Activated CD8-positive, alpha-beta memory T cell treated with anti-CD3 and anti-CD28 coated beads for 4 hours (primary cell): Measurements from ENCODE around the gene GPR45.

Source experiments
- DNase-seq, 2 donors: peaks; one replicate each; pipeline ENCODE4 v3.0.0-alpha.2; 2020; ENCODE audit warnings: low read depth in 2 of 2

The GPR45 gene

DNA sequence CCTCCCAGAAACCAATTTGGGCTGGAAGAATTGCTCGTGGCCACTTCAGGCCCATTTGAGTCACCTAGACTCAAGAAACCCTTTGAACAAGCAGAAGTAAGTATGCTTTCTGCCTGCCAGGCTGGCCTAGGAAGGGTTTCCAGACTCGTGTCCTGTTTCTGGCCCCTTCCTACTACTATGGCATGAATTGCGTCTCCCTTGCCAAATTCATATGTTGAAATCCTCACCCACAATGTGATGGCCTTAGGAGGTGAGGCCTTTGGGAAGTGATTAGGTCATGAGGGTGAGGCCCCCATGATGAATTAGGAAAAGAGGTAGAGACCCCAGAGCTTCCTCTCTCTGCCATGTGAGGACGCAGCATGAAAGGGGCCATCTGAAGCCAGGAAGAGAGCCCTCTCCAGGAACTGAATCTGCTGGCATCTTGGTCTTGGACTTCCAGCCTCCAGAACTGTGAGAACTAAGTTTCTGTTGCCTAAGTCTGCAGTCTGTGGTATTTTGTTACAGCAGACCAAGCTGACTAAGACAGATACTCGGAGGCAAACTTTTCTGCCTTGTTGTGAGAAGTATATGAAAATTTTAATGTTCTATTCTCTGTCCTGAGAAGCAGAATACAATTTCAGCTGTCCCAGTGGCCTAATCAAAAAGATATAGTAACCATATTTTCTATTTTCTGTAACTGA lies 13.1 kb downstream of the GPR45 start:
- no peak for DNase-seq

GRCh38 chr2:105255979-105256378 lies 14.4 kb downstream of the GPR45 start:
- no peak for DNase-seq

GRCh38 chr2:105256431-105257047 lies 15.0 kb downstream of the GPR45 start:
- no peak for DNase-seq

GRCh38 chr2:105257981-105258380 lies 16.4 kb downstream of the GPR45 start:
- no peak for DNase-seq

DNA sequence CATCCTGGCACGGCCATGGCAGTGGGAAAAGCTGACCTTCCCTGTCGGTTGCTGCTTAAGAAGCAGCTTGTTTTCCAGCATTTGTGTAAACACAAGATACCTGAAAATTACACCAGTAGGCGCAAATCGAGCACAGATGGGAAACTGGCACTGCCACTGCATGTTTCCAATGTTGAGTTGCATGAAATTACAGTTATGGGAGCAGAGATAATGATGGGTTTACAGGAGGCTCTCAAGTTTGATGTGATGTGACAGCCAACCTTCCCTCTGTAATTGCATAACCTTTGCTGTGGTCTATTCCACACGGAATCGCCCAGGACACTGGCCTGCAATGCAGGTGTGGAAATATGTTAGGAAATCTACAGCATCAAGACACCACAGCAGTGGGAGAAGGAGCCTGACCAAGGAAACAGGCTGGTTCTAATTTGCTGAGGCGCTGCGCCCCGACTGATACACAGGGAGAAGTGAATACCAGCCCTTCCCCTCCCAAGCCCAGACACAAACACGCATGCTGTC lies 17.4 kb downstream of the GPR45 start:
- DNase-seq = no peak

- DNase-seq = no peak
Measured at GRCh38 chr2:105261061-105261460, 19.5 kb downstream of the GPR45 start.

- DNase-seq = no peak
Measured at GRCh38 chr2:105262651-105263091, 21.1 kb downstream of the GPR45 start.

DNA sequence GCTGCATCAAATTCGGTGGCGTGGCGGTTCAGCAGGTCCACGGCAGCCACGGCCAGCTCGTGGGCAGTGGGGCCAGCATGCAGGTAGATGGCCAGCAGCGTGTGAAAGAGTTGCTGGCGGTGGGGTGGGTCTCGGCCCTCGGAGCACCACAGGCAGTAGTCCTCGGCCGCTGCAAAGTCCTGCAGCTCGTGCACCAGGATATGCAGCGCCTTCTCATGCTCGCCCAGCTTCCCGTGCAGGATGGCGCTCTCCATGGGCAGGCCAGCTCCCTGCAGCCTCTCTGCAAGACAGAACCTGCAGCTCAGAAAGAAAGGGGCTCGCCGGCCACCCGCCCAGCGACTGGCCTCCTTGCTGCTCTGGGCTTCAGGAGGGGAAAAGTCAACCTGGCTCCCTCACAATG lies 27.9 kb downstream of the GPR45 start:
- no peak for DNase-seq

DNA sequence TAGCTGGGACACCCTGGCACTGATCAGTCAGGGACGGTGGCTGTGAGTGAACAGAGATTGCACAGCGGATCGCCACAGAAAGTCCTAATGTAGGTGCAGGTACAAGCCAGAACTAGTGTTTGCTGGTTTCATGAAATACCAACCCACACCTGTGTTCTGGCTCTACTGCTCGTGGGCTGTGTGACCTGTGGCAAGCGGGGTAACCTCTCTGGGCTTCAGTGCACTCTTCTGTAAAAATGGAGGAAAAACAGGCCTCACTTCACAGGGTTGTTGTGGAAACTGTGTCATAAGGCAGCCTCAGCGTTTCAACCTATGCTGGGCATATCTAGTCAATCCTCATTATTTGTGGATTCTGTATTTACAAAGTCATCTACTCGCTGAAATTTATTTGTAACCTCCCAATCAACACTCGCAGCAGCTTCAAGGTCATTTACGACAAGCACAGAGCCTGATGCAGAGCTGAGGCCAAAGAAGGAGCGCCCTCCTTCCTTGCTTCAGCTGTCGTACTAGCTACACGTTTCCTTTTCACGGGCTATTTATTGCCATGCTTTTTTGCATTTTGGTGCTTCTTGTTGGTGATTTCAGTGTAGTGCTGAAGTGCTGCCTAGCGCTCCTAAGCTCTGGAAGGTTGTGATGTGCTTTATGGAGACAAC lies 30.0 kb downstream of the GPR45 start:
- DNase-seq = no peak

GRCh38 chr2:105272176-105272575 lies 30.6 kb downstream of the GPR45 start:
- DNase-seq = no peak

- DNase-seq = no peak
Measured at GRCh38 chr2:105274046-105274445, 32.5 kb downstream of the GPR45 start.

GRCh38 chr2:105278654-105279053 lies 37.1 kb downstream of the GPR45 start:
- DNase-seq = no peak

DNA sequence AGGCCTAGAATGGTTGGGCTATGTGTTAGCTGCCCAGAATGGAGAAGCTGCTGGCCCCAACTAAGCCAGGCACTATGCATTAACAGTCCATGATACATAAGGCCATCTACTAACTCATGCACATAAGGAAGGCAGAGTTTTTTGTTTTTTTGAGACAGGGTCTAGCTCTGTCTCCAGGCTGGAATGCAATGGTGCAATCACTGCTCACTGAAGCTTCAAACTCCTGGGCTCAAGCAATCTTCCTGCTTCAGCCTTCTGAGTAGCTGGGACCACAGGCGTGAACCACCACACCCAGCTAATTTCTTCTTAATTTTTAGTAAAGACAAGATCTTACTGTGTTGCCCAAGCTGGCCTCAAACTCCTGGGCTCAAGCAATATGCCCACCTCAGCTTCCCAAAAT lies 37.6 kb downstream of the GPR45 start:
- no peak for DNase-seq

GRCh38 chr2:105280281-105280680 lies 38.7 kb downstream of the GPR45 start:
- no peak for DNase-seq

GRCh38 chr2:105283532-105283931 lies 42.0 kb downstream of the GPR45 start:
- DNase-seq = no peak

- DNase-seq = no peak
Measured at GRCh38 chr2:105287692-105288091, 46.1 kb downstream of the GPR45 start.

GRCh38 chr2:105288133-105288532 lies 46.6 kb downstream of the GPR45 start:
- DNase-seq = no peak

DNA sequence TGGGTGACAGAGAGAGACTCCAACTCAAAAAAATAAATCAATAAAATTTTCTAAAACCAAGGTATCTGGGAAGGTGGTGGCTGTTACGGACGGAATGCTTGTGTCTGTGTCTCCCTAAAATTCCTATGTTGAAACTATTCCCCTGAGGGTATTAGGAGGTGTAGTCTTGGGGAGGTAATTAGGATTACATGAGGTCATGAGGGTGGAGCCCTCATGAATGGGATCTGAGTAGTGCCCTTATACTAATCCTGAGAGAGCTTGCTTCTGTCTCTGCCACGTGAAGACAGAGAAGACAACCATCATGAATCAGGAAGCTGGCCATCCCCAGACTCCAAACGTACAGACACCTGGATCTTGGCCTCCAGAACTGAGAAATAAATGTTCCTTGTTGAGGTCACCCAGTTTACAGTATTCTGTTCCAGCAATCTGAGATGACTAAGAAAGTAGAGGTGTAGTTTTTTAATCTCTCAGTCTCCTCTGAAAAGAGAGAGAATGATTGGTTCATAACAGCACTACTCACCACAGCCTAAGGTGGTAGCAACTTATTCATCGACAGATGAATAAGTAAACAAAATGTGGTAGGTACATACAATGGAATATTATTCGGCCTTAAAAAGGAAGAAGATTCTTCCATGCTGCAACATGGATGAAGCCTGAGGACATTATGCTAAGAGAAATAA lies 49.6 kb downstream of the GPR45 start:
- no peak for DNase-seq

- no peak for DNase-seq
Measured at GRCh38 chr2:105291981-105292380, 50.4 kb downstream of the GPR45 start.
